Keratinocyte (primary cell): ENCODE results near the gene NAA50.

Source experiments
- CTCF ChIP-seq, 3 experiments: IDR thresholded peaks in 1 of 3; conservative IDR thresholded peaks in 1 of 3; optimal IDR thresholded peaks in 1 of 3; 2 replicates in 2 of 3; 3 replicates in 1 of 3; pipeline versions ENCODE3 to v1.5.1; 2011; ENCODE audit warnings: low read length in 3 of 3, mild to moderate bottlenecking in 3 of 3, moderate library complexity in 2 of 3, control low read depth in 1 of 3, inconsistent platforms in 1 of 3; ENCODE audit not compliant: insufficient read depth in 2 of 3; ENCODE audit errors: extremely low read depth in 1 of 3
- EZH2 ChIP-seq: IDR thresholded peaks from one replicate; pipeline ENCODE4 v1.6.1; 2012; ENCODE audit warnings: inconsistent platforms, mild to moderate bottlenecking, low read length, moderate library complexity

DNA sequence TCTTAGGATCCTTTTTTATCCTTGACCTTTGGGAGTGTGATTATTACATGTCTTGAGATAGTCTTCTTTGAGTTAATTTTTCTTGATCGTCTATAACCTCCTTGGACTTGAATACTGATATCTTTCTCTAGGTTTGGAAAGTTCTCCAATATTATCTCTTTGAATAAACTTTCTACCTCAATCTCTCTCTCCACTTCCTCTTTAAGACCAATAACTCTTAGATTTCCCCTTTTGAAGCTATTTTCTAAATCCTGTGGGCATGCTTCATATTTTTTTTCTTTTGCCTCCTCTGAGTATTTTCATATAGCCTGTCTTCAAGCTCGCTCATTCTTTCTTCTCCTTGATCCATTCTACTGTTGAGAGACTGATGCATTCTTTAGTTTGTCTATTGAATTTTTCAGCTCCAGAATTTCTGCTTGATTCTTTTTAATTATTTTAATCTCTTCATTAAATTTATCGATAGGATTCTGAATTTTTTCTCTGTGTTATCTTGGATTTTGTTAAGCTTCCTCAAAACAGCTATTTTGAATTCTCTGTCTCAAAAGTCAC, 61.7 kb downstream of the NAA50 start:
- TF ChIP-seq CTCF (optimal IDR thresholded peaks at IDR 0.05 in 1 of 3, IDR thresholded peaks at IDR 0.05 in 1 of 3, conservative IDR thresholded peaks at IDR 0.05 in 1 of 3; ENCODE audit: extremely low read depth in 1 of 3, insufficient read depth in 2 of 3, low read length in 3 of 3) (no peak), EZH2 (no peak)
